ENCODE measurements around the gene RNF224.

Gene RNF224

DNA sequence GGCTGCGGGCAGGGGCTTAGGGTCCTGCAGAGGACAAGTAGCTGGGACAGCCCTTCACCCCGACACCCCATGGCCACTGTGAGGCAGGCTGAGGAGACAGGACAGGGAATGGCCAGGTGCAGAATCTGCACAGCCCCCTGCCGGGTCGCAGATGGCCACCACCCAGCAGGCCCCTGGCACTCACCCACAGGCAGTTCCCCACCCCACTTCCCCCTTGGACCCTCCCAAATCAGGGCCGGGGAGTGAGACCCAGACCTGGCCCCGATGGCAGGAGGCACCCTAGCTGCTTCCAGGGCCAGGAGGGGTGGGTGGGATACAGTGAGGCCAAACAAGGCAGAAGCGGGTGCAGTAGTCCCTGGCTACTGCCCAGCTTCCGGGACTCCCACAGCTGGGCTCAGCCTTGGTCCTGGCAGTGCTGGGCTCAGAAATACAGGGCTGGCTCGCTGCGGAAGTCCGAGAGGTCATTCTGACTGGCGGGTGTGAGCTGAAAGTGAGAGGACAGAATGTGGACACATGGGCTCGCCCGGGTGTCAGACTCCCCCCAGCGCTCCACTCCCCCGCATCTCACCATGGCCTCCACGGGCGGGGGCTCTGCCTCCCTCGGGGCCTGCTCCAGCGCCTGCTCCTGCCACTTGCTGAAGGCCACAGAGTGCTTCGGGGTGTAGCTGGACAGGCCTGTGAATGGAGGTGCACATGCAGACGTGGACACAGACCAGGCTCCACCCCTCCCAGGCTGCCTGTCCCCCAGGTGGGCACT, 35.4 kb upstream of the RNF224 start:
- TF ChIP-seq, protein P1, sequence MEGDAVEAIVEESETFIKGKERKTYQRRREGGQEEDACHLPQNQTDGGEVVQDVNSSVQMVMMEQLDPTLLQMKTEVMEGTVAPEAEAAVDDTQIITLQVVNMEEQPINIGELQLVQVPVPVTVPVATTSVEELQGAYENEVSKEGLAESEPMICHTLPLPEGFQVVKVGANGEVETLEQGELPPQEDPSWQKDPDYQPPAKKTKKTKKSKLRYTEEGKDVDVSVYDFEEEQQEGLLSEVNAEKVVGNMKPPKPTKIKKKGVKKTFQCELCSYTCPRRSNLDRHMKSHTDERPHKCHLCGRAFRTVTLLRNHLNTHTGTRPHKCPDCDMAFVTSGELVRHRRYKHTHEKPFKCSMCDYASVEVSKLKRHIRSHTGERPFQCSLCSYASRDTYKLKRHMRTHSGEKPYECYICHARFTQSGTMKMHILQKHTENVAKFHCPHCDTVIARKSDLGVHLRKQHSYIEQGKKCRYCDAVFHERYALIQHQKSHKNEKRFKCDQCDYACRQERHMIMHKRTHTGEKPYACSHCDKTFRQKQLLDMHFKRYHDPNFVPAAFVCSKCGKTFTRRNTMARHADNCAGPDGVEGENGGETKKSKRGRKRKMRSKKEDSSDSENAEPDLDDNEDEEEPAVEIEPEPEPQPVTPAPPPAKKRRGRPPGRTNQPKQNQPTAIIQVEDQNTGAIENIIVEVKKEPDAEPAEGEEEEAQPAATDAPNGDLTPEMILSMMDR (conservative IDR thresholded peaks at IDR 0.05; ENCODE audit: control insufficient read depth, insufficient read depth, low read depth, low read length) = no peak
- H3K4me3 ChIP-seq (ENCODE audit: control insufficient read depth, low read depth, low read length) = no peak overlapping the region
- DNase-seq (ENCODE audit: low read depth) = no peak

DNA sequence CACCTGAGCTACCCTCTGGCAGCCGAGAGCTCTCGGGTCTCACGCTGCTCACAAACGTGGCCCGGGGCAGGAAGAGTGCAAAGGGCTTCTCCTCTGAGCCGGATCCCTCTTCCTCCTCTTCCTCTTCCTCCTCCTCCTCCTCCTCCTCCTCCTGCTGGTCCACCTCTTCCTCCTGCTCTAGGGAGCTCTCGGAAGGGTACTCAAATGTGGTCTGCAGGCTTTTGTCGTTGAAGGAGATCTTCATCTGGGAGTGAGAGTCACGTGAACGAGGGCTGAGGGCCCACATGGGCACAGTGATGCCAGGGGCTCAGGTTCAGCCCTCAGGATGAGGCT, 34.9 kb upstream of the RNF224 start:
- TF ChIP-seq, protein P1 (conservative IDR thresholded peaks at IDR 0.05; ENCODE audit: control insufficient read depth, insufficient read depth, low read depth, low read length) = no peak
- DNase-seq (ENCODE audit: low read depth) = no peak
- no peak overlapping the region for H3K4me3 ChIP-seq (ENCODE audit: control insufficient read depth, low read depth, low read length)

DNA sequence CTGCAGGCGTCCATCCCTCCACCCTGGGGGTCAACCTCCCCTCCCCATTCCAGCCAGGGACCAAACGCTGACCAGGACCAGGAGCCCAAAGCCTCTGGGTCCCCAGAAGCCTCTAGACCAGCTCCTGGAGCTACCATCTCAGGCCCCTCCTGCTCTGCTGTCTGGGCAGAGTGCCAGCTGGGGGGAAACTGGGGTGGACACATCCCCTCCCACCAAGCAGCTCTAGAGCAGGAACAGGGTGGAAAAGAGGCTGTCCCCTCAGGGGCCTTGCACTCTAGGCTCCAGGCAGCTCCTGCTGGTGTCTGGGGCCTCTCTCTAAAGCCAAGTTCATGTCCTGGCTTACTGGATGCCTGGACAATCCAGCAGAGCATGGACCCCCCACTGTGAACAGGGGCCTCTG, 34.4 kb upstream of the RNF224 start:
- no peak overlapping the region for H3K4me3 ChIP-seq (ENCODE audit: control insufficient read depth, low read depth, low read length)
- TF ChIP-seq, protein P1 (conservative IDR thresholded peaks at IDR 0.05; ENCODE audit: control insufficient read depth, insufficient read depth, low read depth, low read length) = no peak
- DNase-seq (ENCODE audit: low read depth) = no peak

DNA sequence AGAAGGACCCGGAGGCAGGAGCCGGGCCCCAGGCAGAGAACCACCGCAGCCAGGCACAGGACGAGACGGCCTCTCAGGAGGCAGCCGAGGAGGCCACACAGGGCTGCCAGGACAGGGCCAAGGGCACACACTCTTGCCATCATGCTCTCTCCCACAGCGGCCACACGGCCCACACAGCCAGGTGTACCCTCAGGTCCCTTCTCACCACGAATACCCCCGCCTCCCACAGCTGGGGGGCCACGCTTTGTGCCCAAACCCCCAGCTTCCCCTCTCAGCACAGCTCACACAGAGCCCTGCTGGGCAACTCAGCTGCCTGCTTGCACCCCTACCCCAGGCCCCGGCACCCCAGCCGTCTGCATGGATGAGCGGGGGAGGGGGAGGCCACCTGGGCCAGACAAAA, 33.5 kb upstream of the RNF224 start:
- H3K4me3 ChIP-seq (ENCODE audit: control insufficient read depth, low read depth, low read length) = no peak overlapping the region
- no peak for DNase-seq (ENCODE audit: low read depth)
- TF ChIP-seq, protein P1 (conservative IDR thresholded peaks at IDR 0.05; ENCODE audit: control insufficient read depth, insufficient read depth, low read depth, low read length) = no peak

DNA sequence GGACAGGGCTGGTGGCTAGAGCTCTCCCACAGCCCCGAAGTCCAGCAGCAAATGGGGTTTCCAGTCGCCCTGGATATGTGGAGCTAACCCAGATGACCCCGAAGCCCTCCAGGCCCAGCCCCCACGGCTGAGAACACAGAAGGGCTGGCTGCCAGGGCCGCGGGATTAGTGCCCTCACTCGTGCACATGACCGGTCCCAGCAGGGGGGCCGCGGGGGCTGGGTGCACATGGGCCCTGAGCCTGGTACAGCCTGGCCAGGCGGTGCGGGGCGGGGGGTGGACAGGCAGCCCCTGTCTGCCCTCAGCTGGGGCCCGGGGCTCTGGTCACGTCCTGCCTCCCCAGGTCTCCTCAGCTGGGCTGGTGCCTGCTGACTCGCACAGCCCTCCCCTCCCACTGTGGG, 32.9 kb upstream of the RNF224 start:
- TF ChIP-seq, protein P1 (conservative IDR thresholded peaks at IDR 0.05; ENCODE audit: control insufficient read depth, insufficient read depth, low read depth, low read length) = no peak
- DNase-seq (ENCODE audit: low read depth) = no peak
- no peak overlapping the region for H3K4me3 ChIP-seq (ENCODE audit: control insufficient read depth, low read depth, low read length)

DNA sequence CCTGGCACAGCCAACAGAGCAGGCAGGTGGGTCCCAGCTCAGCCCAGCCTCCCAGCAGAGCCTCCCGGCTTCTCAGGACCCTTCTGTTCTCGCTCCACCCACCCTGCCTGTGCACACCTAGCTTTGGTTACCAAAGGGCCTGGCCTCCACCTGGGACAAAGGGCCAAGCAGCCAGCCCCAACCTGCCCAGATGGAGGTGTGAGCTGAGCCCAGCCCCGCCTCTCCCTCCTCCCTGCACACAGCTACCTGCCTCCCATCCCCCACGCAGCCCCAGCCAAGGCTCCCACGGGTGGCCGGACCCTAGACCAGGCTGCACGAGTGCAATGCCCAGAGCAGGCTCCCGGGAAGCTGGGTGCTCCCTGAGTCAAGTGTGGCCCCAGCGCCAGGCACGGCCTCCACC, 32.4 kb upstream of the RNF224 start:
- TF ChIP-seq, protein P1 (conservative IDR thresholded peaks at IDR 0.05; ENCODE audit: control insufficient read depth, insufficient read depth, low read depth, low read length) = no peak
- DNase-seq (ENCODE audit: low read depth) = no peak
- no peak overlapping the region for H3K4me3 ChIP-seq (ENCODE audit: control insufficient read depth, low read depth, low read length)

Measured in fibroblast of mammary gland (primary cell).